HG03159 (cell line): ENCODE measurements around the gene SLC1A4.

ENCODE experiments used
- ATAC-seq: cut with Tn5 transposase; IDR thresholded peaks from one replicate; pipeline ENCODE4 v1.9.1; 2021; ENCODE audit warnings: mild to moderate bottlenecking, moderate library complexity; ENCODE audit not compliant: unreplicated experiment

SLC1A4 gene

GRCh38 chr2:65071499-65072180, 82.4 kb downstream of the SLC1A4 start:
- no peak for ATAC-seq

GRCh38 chr2:65072181-65072970, 83.2 kb downstream of the SLC1A4 start:
- ATAC-seq: peak; percentile 73
